Left ventricle myocardium inferior (tissue), 1 donor: ENCODE data around the gene RALY. TPM values are rescaled to one million over a fixed set of nuclear protein-coding genes. Genes with fewer than 3 reads are reported as not detected.
"Not testable (repeated sequence)": the region's sequence is repeated elsewhere in the genome, so short reads cannot be mapped to it uniquely, and the experiment has no call there.

ENCODE experiments used
- DNase-seq: peaks from one replicate; pipeline ENCODE4 v3.0.0-alpha.2; 2020
- H3K27ac ChIP-seq: fragments of 200-600 bp; replicated peaks from 2 replicates; pipeline ENCODE4 v1.8.0; 2021
- H3K27me3 ChIP-seq: fragments of 200-600 bp; 2 replicates; pipeline ENCODE4 v1.8.0; 2021; ENCODE audit warnings: low read depth
- H3K36me3 ChIP-seq: fragments of 200-600 bp; 2 replicates; pipeline ENCODE4 v1.8.0; 2021
- H3K4me1 ChIP-seq: fragments of 200-600 bp; 2 replicates; pipeline ENCODE4 v1.8.0; 2021
- H3K4me3 ChIP-seq: fragments of 200-600 bp; 2 replicates; pipeline ENCODE4 v1.8.0; 2021; ENCODE audit warnings: mild to moderate bottlenecking, moderate library complexity
- H3K9me3 ChIP-seq: fragments of 200-600 bp; replicated peaks from 2 replicates; pipeline ENCODE4 v1.8.0; 2021
- CTCF ChIP-seq: fragments of 200-600 bp; IDR thresholded peaks from 2 replicates; pipeline ENCODE4 v1.8.0; 2021; ENCODE audit warnings: antibody characterized with exemption, mild to moderate bottlenecking, borderline replicate concordance
- intact Hi-C: fragments of 100-400 bp; cut with micrococcal nuclease; formaldehyde crosslinking; loops from one replicate; pipeline ENCODE4 v1.11.0; 2022
- total RNA-seq: library from RNA; stranded (reverse); fragmentation: NEBNext Ultra II Directional; extraction: Animal tissue kit (Norgen Biotek cat#: 25700); gene quantifications from one replicate; pipeline ENCODE4 v1.2.1, GENCODE V29; 2021
- donor health status: DM: no; HTN: yes; CAD: no; lungs with severe emphysema.

RALY gene
- total RNA-seq, 1 donor from 2014 or later = 107 TPM

DNA sequence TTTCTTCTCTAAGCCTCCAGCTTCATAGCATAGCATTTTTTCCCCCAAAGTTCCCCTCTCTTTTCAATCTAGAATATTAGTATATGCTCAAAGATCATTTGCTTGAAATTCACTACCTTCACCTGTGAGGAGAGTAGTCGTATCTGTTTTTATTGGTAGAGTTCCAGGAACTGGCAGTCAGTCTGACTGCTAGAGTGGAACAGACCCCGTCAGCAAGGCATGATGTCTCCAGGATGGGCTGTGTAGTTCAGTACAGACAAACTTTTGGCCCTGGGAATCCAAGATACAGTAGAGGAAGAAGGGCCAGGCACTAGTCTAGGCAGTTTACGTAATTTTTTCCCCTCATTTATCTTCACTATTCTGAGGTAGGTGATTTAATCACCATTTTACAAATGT is 29.1 kb downstream of the RALY start:
- Histone ChIP-seq H3K4me1 (peaks cover 77% of the 10 kb centered on the region), H3K27me3 (no peaks in the 10 kb centered on the region), H3K27ac (no peak overlapping the region)

DNA sequence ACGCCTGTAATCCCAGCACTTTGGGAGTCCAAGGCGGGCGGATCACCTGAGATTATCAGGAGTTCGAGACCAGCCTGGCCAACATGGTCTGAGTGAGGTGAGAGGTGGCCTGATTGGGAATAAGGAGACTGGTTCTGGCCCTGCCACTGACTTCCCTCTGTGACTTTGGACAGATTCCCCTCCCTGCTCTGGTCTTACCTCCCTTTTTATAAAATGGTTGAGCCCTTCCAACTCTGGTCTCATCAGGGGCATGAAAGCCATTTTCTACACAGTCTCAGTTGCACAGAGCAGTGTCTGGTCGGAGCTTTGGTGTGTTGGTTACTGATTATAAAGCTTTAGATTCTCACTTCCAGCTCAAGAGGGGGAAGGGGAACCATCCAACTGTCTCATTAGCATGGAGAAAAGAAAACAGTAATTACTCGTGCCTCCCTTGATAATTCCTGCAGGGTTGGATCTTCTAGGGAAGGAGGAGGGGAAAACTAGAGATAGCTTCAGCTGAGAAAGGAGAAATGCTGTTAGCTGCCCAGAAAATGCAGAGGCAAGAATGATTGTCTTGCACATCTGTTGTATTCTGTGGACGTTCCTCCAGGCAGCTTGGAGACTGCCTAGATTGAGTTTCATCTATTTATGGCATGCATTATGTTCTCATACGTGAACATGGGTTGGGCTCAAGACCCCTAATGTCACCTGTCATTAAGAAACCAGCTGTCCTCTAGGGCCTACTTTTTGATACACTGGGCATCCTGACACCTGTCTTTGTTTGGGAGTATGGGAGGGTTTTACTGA is 30.4 kb downstream of the RALY start:
- Histone ChIP-seq H3K4me3 (no peak overlapping the region), H3K9me3 (peaks cover 4% of the 10 kb centered on the region), H3K27me3 (no peaks in the 10 kb centered on the region), H3K4me1 (peaks cover 68% of the 10 kb centered on the region), H3K36me3 (no peaks in the 10 kb centered on the region), H3K27ac (no peak overlapping the region)
- intact Hi-C loops = no loop called here
- no peak for DNase-seq
- TF ChIP-seq CTCF = no peak

More for the DNA sequence above, 29.1 kb downstream of the RALY start:
- no peak for DNase-seq
- H3K4me3 ChIP-seq = no peak overlapping the region
- H3K36me3 ChIP-seq = no peaks in the 10 kb centered on the region
- no peak for TF ChIP-seq CTCF
- intact Hi-C loops = no loop called here
- H3K9me3 ChIP-seq = peaks cover 4% of the 10 kb centered on the region

GRCh38 chr20:34024723-34025351 is 31.1 kb downstream of the RALY start:
- no peaks in the 10 kb centered on the region for H3K27me3 ChIP-seq
- no peak overlapping the region for H3K4me3 ChIP-seq
- peaks cover 4% of the 10 kb centered on the region for H3K9me3 ChIP-seq
- peaks cover 69% of the 10 kb centered on the region for H3K4me1 ChIP-seq
- no peak overlapping the region for H3K27ac ChIP-seq
- intact Hi-C loops = no loop called here
- TF ChIP-seq CTCF = no peak
- DNase-seq = no peak
- H3K36me3 ChIP-seq = no peaks in the 10 kb centered on the region

- peaks cover 57% of the 10 kb centered on the region for H3K4me1 ChIP-seq
- intact Hi-C loops = not testable (repeated sequence)
Observed at GRCh38 chr20:34028013-34028412, 34.3 kb downstream of the RALY start.

DNA sequence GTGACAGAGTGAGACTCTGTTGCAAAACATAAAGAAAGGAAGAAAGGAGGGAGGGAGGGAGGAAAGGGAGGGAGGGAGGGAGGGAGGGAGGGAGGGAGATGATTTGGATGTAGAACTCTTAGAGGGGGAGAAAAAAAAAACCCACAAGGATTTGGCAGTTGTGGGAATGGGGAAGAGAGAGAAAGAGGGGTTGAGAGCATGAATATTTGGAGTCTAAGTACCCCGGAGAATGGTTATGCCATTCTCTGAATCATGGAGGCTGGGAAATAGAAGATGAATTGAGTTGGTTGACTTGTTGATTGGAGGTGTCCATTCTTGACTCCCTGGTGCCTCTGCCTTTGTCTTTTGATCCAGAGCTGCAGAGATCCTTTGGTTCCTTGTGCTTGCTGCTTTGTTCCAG is 35.7 kb downstream of the RALY start:
- no peaks in the 10 kb centered on the region for H3K9me3 ChIP-seq
- intact Hi-C loops = no loop called here
- H3K27me3 ChIP-seq = no peaks in the 10 kb centered on the region
- peaks cover 19% of the 10 kb centered on the region for H3K36me3 ChIP-seq
- H3K4me1 ChIP-seq = peaks cover 43% of the 10 kb centered on the region
- no peak for DNase-seq
- no peak for TF ChIP-seq CTCF
- H3K4me3 ChIP-seq = no peak overlapping the region
- H3K27ac ChIP-seq = no peak overlapping the region

More at GRCh38 chr20:34028013-34028412, 34.3 kb downstream of the RALY start:
- DNase-seq, H3K4me3 ChIP-seq, H3K9me3 ChIP-seq, H3K27ac ChIP-seq, H3K27me3 ChIP-seq: not testable (repeated sequence)
- peaks cover 15% of the 10 kb centered on the region for H3K36me3 ChIP-seq

DNA sequence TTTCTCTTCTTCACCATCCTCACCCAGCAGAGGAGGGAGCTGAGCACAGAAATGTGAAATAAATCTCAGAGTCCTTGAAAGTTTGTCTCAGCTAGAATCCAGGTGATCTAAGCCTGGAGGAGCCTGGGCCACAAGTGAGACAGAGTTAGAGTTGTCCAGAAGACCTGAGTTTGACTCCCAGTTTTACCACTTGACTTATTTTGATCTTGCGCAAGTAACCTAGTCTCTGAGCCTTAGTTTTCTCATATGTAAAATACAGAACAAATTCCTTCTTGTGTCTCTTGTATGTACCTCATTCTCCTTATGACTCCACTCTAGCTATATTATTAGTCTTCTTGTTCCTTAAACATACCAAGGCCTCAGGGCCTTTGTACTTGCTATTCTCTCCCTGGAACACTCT is 36.7 kb downstream of the RALY start:
- H3K4me3 ChIP-seq = no peak overlapping the region
- no peak for DNase-seq
- TF ChIP-seq CTCF = no peak
- peaks cover 37% of the 10 kb centered on the region for H3K4me1 ChIP-seq
- H3K27me3 ChIP-seq = no peaks in the 10 kb centered on the region
- H3K36me3 ChIP-seq = peaks cover 19% of the 10 kb centered on the region
- intact Hi-C loops = no loop called here
- no peak overlapping the region for H3K27ac ChIP-seq
- no peaks in the 10 kb centered on the region for H3K9me3 ChIP-seq
